ENCODE measurements around the gene LCN12.

Gene LCN12, protein sequence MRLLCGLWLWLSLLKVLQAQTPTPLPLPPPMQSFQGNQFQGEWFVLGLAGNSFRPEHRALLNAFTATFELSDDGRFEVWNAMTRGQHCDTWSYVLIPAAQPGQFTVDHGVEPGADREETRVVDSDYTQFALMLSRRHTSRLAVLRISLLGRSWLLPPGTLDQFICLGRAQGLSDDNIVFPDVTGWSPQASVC

DNA sequence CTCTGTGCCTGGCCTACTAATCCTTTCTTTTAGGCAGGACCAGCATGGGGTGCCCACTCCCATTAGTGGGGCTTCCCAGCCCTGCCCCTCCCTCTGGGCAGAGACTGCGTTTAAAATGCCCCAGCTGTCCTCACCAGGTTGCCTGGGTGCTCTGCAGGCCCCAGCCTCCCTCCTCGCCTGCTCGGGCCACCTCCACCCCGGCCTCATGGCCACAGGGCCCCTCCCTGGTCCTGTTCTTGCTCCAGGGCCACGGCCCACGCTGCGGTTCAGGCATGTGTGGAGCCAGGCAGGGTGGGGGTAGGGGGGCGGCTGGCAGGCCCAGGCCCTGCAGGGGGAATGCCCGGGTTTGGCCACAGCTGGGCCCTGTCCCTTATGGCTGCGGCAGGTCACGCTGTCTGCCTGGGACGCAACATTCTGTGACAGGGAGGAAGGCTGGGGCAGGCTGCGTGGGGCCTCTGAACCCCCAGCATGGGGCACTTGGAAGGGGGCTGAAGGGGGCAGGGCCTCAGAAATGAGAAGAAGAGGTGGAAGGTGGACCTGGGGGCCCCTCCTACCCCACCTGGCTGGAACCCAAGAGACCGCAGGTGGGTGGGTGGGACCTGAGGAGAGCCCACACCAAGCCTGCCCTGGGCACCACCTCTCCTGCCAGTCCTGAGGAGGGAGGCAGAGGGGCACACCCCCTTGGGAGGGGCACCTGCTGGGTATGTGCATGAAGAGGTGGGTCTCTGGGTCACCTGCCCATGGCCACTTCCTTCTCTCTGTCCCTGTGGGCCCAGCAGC, at the start of gene LCN12:
LCN12 (plus strand) TSS at position 733 of the 780 bp plus-strand sequence. CDS start 55 bp downstream, outside the sequence.
- DNase-seq: no peak

DNA sequence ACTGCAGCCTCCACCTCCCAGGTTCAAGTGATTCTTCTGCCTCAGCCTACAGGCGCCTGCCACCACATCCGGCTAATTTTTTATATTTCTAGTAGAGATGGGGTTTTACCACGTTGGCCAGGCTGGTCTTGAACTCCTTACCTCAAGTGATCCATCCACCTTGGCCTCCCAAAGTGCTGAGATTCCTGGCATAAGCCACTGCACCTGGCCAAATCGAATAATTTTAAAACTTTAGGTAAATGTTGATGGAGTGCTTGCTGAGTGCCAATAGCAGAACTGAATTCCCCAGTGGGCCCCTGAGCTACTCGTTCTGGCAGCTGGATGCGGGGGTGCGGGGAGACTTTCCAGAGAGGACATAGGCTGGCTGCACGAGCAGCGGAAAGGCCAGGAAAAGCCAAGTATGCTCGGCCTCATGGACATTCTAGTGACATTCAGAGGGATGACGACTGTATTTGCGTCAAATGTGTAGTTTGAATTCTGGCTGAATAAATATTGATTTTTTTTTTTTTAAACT, 49.0 kb upstream of the LCN12 start:
- DNase-seq: no peak

DNA sequence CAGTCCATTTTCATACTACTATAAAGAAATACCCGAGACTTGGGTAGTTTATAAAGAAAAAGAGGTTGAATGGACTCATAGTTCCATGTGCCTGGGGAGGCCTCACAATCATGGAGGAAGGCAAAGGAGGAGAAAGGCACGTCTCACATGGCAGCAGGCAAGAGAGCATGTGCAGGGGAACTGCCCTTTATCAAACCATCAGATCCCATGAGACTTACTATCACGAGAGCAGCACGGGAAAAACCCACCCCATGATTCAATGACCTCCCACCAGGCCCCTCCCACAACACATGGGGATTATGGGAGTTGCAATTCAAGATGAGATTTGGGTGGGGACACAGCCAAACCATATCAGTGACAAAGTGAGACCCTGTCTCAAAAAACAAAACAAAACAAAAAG, 45.8 kb upstream of the LCN12 start:
- no peak for DNase-seq

DNA sequence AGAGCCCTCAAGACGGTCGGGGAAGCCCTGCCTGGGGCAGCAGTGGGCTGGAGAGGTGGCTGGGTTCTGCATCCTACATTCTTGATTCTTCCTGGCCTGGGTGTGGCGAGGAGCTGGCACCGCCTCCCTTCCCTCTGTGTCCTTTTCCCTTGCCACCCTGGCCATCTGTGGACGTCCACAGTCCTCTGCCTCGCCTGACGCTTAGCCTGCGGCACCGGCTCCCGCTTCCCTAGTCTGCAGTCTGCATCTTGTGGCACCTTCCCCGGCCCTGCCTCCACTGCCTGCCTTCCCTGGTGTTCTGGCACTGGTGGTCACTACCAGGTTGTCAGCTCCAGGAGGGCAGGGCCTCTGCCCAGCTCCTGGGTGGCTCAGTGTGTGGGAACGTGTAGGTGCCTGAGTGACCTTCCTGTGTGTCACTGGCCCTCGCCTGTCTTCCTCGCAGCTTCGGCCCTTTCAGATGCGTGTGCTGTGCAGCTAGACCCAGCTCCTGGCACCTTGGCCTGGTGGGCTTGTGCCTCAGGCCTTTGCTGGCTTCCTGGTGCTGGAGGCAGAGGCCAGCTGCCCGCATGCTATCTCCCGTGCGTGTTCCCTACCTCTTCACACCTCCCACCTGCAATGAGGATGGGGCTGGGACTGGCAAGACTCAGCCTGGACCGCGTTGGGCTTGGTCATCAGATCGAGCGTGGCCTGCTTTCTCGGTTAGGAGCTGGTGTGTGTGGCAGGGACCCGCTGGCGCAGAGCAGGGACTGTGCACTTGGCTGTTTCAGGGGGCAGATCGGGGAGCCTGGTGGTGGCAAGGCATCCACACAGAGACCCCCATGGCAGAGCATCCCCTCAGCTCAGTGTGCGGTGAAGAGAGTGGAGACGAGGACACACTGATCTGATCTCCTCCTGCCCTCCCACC, 44.8 kb upstream of the LCN12 start:
- no peak for DNase-seq

DNA sequence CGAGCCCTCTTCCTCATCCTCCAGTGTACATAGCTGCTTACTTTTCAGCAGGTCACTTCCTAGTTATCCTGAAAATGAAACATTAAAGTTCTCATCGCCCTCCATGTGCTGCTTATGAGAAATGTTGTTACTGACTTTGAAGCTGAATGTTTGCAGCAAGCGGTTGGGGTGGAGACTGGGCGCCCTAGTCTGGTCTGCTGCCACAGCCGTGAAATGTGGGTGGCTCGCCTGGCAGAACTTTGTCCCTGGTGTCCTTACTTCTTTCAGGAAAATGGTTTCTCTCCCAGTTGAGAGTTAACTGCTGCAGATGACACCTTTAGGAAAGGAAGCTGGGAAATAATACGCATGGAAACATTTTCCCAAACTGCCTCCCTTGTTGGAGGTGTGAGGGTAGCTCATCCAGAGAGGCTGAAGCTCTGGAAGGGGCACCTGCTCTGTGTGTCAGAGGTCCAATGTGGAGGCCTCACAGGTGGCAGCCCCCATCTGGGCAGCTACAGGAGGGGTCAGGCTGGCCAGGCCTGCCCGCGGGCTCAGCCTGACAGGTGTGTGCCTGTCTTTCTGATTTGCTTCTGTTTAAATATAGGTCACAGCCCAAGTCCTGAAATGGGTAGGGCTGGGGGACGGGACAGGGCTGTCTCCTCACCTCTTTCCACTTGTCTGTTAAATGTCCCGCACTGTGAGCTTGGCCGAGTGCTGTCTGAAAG, 41.7 kb upstream of the LCN12 start:
- no peak for DNase-seq

DNA sequence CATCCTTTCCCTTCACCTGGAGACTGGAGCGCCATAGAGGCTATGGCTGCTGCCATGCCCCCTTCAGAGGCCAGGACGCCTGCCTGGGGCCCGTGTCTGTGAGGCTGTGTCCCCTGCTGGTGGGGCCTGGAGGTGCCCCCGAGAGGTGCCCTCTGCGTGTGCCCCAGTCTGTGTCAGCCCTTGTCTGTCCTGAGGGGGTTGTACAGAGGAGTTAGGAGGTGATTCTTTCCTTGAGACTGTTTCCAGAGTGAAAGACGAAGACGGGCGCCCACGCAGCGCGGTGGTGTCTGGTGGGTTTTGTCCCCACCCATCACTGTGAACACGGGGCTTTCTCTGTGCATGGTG, 41.2 kb upstream of the LCN12 start:
- no peak for DNase-seq

DNA sequence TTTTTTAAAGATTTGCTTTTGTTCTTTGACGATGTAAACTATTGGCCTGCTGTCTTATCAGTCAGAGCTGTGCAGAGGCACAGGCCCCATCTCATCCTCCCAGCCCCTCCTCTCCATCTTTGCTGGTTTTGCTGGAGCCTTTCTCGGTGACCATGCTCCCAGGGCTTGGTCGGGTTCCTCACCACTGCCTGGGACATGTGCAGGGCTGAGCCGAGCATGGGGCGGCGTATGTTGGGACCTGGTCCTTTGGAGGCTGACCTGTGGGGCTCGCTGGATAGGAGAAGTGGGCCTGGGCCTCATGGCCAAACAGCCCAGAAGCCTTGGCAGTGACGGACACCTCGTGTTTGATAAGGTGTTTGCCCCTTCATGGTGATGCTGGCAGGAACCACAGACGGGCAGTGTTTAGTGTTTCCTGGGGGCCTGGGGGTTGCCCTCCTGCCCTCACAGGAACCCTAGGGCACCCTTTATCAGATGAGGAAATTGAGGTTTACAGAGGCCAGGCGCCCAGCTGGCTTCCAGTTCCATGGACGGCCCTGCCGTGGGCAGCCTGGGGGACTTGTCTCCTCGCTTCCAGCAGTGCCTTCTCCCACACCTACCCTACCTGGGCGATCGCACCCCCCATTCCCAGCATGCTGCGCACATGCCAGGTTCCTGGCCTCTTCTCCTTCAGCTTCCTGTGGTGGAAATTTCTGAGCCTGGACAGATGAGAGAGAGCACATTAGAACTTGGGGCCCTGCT, 38.2 kb upstream of the LCN12 start:
- DNase-seq: no peak

DNA sequence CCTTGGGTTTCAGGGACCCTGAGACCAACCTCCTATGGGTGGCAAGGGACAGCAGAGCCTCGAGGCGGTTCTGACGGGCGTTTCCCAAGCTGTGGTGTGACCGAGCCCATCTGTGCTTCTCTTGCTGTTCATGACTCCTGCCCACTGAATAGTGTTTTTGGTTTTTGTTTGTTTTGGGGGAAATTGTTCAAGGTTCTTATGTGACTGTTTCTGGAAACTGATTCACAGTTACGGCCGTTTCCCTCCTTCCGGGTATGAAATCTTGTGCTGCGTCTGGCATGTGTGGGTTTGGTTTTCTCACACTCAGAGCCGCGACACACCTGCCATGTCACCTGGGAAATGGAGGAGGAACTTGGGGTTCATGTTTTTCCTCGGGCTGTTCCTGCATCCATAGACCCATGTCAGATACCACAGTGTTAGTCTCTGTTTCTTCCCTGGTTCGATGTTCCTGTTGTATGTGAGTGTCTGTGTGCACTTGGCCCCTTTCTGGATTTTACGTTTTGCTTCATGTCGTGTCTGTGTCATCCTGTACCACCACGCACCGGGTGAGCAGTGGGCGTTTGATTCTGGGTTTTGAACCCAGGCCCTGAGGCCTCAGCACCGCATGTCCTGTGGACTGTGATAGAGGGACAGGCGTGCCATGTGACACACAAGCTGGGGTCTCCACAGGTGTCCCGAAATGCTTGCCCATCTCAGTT, 36.3 kb upstream of the LCN12 start:
- no peak for DNase-seq

DNA sequence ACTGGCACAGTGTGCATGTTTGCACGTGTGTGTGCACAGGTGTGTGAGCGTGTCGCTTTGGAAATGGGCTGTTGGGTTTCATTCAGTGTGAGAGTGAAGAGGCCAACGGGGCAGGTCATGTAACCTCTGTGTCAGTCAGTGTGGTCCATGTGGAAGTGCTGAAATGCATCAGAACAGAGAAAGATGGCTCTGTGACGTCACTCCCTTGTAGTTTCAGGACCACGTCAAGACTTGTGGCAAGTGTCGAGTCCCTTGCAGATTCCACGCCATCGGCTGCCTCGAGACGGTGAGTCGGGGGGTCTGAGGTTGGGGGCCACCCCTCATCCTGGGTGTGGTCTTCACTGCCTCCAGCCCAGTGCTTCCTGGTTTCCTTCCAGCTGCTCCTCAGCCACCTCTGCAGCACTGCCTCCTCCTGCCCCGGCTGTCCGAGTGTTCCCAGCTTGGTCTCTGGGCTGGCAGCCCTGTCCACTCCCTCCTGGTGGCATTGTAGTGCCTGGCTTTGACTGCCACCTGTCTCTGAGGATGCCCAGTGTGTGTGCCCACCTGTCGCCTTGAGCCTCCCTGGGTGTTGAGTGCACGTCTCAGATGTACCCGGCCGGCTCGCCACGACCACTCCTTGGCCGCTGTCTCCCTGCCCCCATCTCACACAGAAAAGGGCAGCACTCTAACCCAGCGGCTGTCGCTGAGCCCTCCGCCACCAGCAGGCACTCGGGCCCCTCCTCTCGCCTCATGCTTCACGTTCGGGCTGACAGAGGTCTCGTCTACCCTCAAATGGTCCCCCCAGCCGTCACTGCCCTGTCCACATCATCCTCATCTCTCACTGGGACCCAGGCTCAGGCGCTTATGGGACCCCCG, 35.5 kb upstream of the LCN12 start:
- no peak for DNase-seq

DNA sequence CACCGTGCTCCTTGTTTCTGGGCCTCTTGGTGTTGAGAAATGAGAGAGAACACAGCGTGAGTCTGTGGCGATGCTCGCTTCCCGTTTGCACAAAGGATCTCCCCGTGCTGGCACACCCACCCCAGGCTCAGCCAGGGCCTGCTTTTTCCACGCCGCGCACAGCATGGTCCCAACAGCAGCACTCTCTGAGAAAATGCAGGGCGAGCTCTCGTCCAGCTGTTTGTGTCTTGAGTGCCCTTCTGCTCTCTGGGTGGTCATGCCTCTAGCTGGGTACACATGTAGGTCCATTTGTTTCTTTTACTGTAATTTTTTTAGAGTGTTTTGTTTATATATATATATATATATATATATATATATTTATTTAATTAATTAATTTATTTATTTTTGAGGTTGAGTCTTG, 34.2 kb upstream of the LCN12 start:
- DNase-seq: no peak

DNA sequence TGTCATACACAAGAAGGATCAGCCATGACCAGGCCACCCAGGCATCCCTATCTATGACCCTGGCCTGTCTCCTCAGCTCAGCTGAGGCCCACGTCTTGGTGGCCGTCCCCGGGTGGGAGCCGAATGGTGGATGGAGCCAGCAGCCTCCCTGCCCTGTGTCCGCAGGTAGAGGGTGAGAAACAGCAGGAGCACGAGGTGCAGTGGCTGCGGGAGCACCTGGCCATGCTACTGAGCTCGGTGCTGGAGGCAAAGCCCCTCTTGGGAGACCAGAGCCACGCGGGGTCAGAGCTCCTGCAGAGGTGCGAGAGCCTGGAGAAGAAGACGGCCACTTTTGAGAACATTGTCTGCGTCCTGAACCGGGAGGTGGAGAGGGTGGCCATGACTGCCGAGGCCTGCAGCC, 32.0 kb upstream of the LCN12 start:
- no peak for DNase-seq

DNA sequence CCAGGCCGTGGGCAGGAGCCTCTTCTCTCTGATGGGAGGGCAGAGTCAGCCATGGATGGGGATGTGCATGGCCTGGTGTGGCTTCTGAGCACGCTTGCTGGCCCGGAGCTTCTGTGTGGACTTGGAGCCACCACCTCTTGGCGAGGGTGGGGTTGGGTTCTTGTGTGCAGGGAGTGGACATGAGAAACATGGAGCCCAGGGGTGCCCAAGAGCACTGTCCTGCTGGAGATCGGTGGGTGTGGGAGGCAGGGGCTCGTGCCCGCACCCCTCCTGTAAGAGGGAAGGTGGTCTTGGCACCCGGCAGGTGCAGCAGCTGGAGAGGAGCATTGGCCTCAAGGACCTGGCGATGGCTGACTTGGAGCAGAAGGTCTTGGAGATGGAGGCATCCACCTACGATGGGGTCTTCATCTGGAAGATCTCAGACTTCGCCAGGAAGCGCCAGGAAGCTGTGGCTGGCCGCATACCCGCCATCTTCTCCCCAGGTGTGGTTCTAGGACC, 31.3 kb upstream of the LCN12 start:
- DNase-seq: no peak

DNA sequence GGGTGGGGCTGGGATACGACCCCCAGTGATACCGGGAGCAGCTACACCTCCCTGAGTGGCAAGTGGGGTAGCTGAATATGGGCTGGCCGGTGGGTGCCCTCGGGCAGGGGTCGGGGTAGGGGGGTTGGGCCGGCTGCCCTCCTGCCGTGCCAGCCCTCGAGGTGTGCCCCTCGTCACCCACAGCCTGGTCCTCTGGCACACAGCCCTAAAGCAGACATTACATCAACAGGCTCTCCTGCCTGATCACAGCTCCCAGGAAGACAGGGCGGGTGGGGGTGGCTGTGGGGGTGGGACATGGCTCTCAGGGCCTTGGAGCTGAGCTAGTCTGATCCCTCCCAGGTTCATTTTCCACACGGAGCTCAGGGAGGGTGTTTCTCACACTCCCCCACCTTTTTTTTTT, 30.8 kb upstream of the LCN12 start:
- DNase-seq: no peak

DNA sequence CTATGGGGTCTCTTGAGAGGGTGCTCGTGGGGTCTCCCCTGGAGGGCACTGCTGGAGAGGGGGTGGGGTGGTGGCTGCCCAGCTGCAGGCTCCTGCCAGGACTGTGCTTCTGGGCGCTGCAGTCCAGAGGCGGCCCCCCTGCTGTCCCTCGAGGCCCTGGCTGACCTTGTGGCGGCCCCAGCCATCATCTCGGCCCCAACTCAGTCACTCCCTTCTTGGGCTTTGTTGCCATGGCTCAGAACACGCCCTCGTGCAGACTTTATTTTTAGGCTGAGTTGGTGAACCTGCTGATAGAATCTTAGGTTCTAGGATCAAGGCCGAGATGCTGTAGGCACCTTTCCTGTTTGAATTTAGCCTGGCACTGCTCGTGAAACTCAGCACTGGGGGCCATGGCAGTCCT, 30.4 kb upstream of the LCN12 start:
- no peak for DNase-seq

DNA sequence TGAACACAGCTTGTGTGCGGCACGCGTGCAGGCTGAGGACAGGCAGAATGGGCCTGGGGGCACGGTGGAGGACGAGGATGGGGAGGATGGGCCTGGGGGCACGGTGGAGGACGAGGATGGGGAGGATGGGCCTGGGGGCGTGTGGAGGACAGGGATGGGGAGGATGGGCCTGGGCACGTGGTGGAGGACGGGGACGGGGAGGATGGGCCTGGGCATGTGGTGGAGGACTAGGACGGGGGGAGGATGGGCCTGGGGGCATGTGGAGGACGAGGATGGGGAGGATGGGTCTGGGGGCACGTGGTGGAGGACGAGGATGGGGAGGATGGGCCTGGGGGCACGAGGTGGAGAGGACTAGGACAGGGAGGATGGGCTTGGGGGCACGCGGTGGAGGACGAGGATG, 29.5 kb upstream of the LCN12 start:
- DNase-seq: no peak

DNA sequence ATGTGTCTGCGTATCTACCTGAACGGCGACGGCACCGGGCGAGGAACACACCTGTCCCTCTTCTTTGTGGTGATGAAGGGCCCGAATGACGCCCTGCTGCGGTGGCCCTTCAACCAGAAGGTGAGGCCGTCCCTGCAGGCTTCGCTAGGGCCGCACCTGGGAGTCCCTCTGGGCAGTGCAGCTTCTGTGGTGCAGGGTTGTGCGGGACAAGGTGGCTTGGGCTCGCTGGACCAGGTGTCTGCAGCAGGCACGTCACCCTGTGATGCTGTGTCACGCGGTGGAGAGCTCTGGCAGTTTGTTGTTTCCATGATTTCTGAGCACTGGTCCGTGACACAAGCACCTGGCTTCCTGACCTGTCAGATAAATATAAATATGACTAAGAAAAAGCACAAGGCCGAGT, 28.2 kb upstream of the LCN12 start:
- DNase-seq: peak; percentile 25

DNA sequence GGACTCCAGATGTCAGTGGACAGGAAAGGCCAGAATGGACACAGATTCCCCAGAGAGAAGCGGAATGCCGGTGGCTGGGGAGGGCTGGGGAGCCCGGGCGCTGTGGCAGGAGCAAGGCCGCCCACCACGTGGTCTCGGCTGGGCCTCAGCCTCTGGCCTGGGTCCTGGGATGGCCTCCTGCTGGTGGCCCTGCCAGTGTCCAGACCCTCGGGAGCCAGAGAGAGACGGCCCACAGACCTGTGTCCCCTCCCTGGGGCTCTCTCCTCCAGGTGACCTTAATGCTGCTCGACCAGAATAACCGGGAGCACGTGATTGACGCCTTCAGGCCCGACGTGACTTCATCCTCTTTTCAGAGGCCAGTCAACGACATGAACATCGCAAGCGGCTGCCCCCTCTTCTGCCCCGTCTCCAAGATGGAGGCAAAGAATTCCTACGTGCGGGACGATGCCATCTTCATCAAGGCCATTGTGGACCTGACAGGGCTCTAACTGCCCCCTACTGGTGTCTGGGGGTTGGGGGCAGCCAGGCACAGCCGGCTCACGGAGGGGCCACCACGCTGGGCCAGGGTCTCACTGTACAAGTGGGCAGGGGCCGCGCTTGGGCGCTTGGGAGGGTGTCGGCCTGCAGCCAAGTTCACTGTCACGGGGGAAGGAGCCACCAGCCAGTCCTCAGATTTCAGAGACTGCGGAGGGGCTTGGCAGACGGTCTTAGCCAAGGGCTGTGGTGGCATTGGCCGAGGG, 26.5 kb upstream of the LCN12 start:
- no peak for DNase-seq

DNA sequence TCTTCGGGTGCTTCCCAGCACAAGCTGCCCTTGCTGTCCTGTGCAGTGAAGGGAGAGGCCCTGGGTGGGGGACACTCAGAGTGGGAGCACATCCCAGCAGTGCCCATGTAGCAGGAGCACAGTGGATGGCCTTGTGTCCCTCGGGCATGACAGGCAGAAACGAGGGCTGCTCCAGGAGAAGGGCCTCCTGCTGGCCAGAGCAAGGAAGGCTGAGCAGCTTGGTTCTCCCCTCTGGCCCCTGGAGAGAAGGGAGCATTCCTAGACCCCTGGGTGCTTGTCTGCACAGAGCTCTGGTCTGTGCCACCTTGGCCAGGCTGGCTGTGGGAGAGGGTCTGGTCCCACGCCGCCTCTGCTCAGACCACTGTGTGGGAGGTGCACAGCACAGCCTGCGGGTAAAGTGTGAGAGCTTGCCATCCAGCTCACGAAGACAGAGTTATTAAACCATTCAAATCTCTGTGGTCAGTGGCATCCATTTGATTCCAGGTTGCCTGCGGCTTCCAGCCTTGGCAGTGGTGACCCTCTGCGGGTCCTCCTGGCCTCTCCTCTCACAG, 25.8 kb upstream of the LCN12 start:
- no peak for DNase-seq

DNA sequence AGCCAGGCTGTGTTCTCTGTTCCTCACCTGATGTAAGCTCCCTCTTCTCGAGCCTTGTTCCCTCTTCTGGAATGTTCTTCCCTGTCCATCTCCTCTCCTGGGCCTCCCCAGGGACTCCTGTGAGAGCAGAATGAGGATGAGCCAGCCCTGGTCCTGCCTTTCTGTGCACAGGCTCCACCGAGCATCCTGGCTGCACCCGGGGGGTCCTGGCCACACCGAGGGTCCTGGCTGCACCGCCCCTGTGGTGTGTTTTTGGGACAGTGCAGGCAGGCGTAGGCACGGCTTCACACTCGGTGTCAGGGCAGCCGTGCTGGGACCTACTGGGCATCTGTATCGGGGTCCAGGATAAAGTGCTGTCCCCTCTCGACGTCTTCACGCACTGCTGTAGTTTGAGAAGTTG, 25.3 kb upstream of the LCN12 start:
- no peak for DNase-seq

Data from NCI-H146 (cell line).